ENCODE results near the gene GDE1.

DNA sequence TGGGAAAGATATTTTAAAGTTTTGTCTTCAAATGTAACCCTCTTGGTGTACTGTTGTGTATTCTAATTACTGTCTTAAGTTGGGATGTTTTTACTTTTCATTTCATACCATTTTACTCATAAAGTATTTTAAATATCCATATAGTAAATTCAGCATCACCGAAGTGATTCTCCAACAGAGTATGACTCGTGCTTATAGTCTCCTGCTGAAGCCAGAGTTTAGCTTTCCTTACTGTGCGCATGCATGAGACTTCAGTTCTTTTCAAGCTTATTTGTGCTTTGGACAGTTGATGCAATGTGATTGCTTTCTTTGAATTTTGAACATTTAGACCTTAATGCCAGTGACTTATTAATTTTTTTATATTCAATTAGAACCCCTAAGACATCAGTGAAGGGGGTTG, 26.2 kb upstream of the GDE1 start:
- TF ChIP-seq POLR2A (IDR thresholded peaks at IDR 0.05; ENCODE audit: low read depth, low read length) (no peak), POLR2AphosphoS5 (IDR thresholded peaks at IDR 0.05; ENCODE audit: low read depth, low read length) (no peak), POU2F2 (IDR thresholded peaks at IDR 0.05; ENCODE audit: low read depth, low read length) (no peak), TAF1 (IDR thresholded peaks at IDR 0.05; ENCODE audit: low read depth, low read length) (no peak)

All from GM12891 (cell line).